GM23338 (cell line): Measurements from ENCODE around the gene SOX11. TPM values are rescaled to one million over a fixed set of nuclear protein-coding genes. Genes with fewer than 3 reads are reported as not detected.

Experiments used
- ATAC-seq: fragments of 200-7000 bp; cut with Tn5 transposase; 3 replicates; pipeline ENCODE4 v1.9.1; 2020
- DNase-seq: peaks from one replicate; pipeline ENCODE4 v3.0.0-alpha.2; 2015; ENCODE audit warnings: low spot score
- H2AFZ ChIP-seq: fragments of 200-600 bp; sonication (generic); 2 replicates; pipeline ENCODE4 v1.8.0; 2016; ENCODE audit warnings: antibody characterized with exemption, mild to moderate bottlenecking, moderate library complexity
- H3F3A ChIP-seq: fragments of 200-600 bp; sonication (generic); replicated peaks from 2 replicates; pipeline ENCODE4 v1.8.0; 2017; ENCODE audit warnings: antibody characterized with exemption, mixed run types, low read depth
- H3K27ac ChIP-seq: fragments of 200-600 bp; sonication (generic); 2 replicates; pipeline ENCODE4 v1.6.1; 2016; ENCODE audit warnings: low read depth
- H3K27me3 ChIP-seq: fragments of 200-600 bp; sonication (generic); 2 replicates; pipeline ENCODE4 v1.8.0; 2016; ENCODE audit warnings: mild to moderate bottlenecking, mixed run types, moderate library complexity; ENCODE audit not compliant: insufficient read depth
- H3K36me3 ChIP-seq: fragments of 200-600 bp; sonication (generic); 2 replicates; pipeline ENCODE4 v1.8.0; 2016; ENCODE audit warnings: mild to moderate bottlenecking; ENCODE audit not compliant: insufficient read depth
- H3K4me1 ChIP-seq: fragments of 200-600 bp; sonication (generic); 2 replicates; pipeline ENCODE4 v1.8.0; 2016; ENCODE audit warnings: mild to moderate bottlenecking, moderate library complexity; ENCODE audit not compliant: insufficient read depth
- H3K4me2 ChIP-seq: fragments of 200-600 bp; sonication (generic); 2 replicates; pipeline ENCODE4 v1.7.1; 2017; ENCODE audit warnings: mixed run types
- H3K4me3 ChIP-seq: fragments of 200-600 bp; sonication (generic); 2 replicates; pipeline ENCODE4 v1.6.1; 2016; ENCODE audit warnings: mixed run types
- H3K79me2 ChIP-seq: fragments of 200-600 bp; sonication (generic); replicated peaks from 2 replicates; pipeline ENCODE4 v1.8.0; 2017; ENCODE audit warnings: mild to moderate bottlenecking; ENCODE audit not compliant: insufficient read depth
- H3K9me2 ChIP-seq: fragments of 200-600 bp; sonication (generic); 2 replicates; pipeline ENCODE4 v1.8.0; 2017; ENCODE audit not compliant: insufficient read depth
- H4K20me1 ChIP-seq: fragments of 200-600 bp; sonication (generic); replicated peaks from 2 replicates; pipeline ENCODE4 v1.8.0; 2017; ENCODE audit warnings: mild to moderate bottlenecking; ENCODE audit not compliant: insufficient read depth
- H3K27ac Mint-ChIP-seq: 2 replicates; pipeline ENCODE4 v1.8.0; 2020; ENCODE audit warnings: inconsistent platforms, mild to moderate bottlenecking, moderate library complexity, mixed read lengths
- H3K27me3 Mint-ChIP-seq: 3 replicates; pipeline ENCODE4 v1.8.0; 2022; ENCODE audit warnings: low read depth, mild to moderate bottlenecking, moderate library complexity, mixed read lengths, inconsistent platforms; ENCODE audit not compliant: insufficient read depth, poor library complexity
- H3K36me3 Mint-ChIP-seq: 3 replicates; pipeline ENCODE4 v1.8.0; 2021; ENCODE audit warnings: low read depth, mild to moderate bottlenecking, inconsistent platforms, moderate library complexity, mixed read lengths
- H3K4me1 Mint-ChIP-seq: 3 replicates; pipeline ENCODE4 v1.8.0; 2020; ENCODE audit warnings: mild to moderate bottlenecking, inconsistent platforms, mixed read lengths
- H3K4me3 Mint-ChIP-seq: 3 replicates; pipeline ENCODE4 v1.8.0; 2021; ENCODE audit warnings: moderate library complexity, mild to moderate bottlenecking, inconsistent platforms, mixed read lengths
- H3K9me3 Mint-ChIP-seq: 3 replicates; pipeline ENCODE4 v1.8.0; 2020; ENCODE audit warnings: moderate library complexity, mild to moderate bottlenecking, inconsistent platforms, mixed read lengths
- ETS1 ChIP-seq: IDR thresholded peaks from 2 replicates; pipeline ENCODE4 v1.6.1; 2016; ENCODE audit warnings: antibody characterized with exemption
- POLR2AphosphoS5 ChIP-seq: IDR thresholded peaks from 2 replicates; pipeline ENCODE4 v1.6.1; 2016; ENCODE audit warnings: antibody characterized with exemption, low read depth
- ZNF331 ChIP-seq: fragments of 250-450 bp; sonication (Bioruptor Pico); IDR thresholded peaks from 2 replicates; pipeline ENCODE4 v1.5.0; 2020; ENCODE audit warnings: low read depth, mild to moderate bottlenecking, moderate library complexity
- polyA plus RNA-seq: library from polyadenylated mRNA; unstranded; fragments of >200 nt; fragmentation: Nextera tagmentation; extraction: Ambion mirVana; gene quantifications from 2 replicates; pipeline ENCODE4 v1.2.1, GENCODE V29; 2016
- total RNA-seq: library from RNA; depleted of rRNA; stranded (reverse); fragments of >200 nt; shearing (Covaris generic); gene quantifications from 2 replicates; pipeline ENCODE4 v1.2.3, GENCODE V29; 2014
- TF ChIP-seq, protein P1 (sequence below): fragments of 250-450 bp; sonication (Bioruptor Pico); IDR thresholded peaks from 2 replicates; pipeline ENCODE4 v1.5.0; 2020; ENCODE audit warnings: mild to moderate bottlenecking, moderate library complexity

The SOX11 gene
- total and polyA plus RNA-seq, 2 experiments from 2014 or later = 26.5 to 33.2 TPM

- TF ChIP-seq, protein P1, sequence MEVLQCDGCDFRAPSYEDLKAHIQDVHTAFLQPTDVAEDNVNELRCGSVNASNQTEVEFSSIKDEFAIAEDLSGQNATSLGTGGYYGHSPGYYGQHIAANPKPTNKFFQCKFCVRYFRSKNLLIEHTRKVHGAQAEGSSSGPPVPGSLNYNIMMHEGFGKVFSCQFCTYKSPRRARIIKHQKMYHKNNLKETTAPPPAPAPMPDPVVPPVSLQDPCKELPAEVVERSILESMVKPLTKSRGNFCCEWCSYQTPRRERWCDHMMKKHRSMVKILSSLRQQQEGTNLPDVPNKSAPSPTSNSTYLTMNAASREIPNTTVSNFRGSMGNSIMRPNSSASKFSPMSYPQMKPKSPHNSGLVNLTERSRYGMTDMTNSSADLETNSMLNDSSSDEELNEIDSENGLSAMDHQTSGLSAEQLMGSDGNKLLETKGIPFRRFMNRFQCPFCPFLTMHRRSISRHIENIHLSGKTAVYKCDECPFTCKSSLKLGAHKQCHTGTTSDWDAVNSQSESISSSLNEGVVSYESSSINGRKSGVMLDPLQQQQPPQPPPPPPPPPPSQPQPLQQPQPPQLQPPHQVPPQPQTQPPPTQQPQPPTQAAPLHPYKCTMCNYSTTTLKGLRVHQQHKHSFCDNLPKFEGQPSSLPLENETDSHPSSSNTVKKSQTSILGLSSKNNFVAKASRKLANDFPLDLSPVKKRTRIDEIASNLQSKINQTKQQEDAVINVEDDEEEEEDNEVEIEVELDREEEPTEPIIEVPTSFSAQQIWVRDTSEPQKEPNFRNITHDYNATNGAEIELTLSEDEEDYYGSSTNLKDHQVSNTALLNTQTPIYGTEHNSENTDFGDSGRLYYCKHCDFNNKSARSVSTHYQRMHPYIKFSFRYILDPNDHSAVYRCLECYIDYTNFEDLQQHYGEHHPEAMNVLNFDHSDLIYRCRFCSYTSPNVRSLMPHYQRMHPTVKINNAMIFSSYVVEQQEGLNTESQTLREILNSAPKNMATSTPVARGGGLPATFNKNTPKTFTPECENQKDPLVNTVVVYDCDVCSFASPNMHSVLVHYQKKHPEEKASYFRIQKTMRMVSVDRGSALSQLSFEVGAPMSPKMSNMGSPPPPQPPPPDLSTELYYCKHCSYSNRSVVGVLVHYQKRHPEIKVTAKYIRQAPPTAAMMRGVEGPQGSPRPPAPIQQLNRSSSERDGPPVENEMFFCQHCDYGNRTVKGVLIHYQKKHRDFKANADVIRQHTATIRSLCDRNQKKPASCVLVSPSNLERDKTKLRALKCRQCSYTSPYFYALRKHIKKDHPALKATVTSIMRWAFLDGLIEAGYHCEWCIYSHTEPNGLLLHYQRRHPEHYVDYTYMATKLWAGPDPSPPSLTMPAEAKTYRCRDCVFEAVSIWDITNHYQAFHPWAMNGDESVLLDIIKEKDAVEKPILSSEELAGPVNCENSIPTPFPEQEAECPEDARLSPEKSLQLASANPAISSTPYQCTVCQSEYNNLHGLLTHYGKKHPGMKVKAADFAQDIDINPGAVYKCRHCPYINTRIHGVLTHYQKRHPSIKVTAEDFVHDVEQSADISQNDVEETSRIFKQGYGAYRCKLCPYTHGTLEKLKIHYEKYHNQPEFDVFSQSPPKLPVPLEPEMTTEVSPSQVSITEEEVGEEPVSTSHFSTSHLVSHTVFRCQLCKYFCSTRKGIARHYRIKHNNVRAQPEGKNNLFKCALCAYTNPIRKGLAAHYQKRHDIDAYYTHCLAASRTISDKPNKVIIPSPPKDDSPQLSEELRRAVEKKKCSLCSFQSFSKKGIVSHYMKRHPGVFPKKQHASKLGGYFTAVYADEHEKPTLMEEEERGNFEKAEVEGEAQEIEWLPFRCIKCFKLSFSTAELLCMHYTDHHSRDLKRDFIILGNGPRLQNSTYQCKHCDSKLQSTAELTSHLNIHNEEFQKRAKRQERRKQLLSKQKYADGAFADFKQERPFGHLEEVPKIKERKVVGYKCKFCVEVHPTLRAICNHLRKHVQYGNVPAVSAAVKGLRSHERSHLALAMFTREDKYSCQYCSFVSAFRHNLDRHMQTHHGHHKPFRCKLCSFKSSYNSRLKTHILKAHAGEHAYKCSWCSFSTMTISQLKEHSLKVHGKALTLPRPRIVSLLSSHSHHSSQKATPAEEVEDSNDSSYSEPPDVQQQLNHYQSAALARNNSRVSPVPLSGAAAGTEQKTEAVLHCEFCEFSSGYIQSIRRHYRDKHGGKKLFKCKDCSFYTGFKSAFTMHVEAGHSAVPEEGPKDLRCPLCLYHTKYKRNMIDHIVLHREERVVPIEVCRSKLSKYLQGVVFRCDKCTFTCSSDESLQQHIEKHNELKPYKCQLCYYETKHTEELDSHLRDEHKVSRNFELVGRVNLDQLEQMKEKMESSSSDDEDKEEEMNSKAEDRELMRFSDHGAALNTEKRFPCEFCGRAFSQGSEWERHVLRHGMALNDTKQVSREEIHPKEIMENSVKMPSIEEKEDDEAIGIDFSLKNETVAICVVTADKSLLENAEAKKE (CRISPR knock-in tag) = no peak
Observed at GRCh38 chr2:5691221-5691984, 781 bp upstream of the SOX11 start (continued).

DNA sequence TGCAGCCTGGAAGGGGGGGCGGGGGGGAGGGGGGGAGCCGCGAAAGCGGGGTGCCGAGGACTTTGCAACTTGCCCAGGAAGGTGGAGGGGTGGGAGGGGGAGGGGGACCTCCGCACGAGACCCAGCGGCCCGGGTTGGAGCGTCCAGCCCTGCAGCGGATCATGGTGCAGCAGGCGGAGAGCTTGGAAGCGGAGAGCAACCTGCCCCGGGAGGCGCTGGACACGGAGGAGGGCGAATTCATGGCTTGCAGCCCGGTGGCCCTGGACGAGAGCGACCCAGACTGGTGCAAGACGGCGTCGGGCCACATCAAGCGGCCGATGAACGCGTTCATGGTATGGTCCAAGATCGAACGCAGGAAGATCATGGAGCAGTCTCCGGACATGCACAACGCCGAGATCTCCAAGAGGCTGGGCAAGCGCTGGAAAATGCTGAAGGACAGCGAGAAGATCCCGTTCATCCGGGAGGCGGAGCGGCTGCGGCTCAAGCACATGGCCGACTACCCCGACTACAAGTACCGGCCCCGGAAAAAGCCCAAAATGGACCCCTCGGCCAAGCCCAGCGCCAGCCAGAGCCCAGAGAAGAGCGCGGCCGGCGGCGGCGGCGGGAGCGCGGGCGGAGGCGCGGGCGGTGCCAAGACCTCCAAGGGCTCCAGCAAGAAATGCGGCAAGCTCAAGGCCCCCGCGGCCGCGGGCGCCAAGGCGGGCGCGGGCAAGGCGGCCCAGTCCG lies 540 bp downstream of the SOX11 start:
- peaks cover 45% of the 10 kb centered on the region for H3K27me3 ChIP-seq
- H3K79me2 ChIP-seq = peaks cover 38% of the 10 kb centered on the region

More for the DNA sequence above, 540 bp downstream of the SOX11 start:
- peak overlapping the region; percentile 96 for H3K4me2 ChIP-seq
- peak overlapping the region; percentile 94 for H3K4me3 Mint-ChIP-seq
- ATAC-seq (no peak), DNase-seq (peak; percentile 54)
- H2AFZ ChIP-seq = no peak overlapping the region
- 0 out of 2 replicates have a peak, but pooled peaks cover 4% of the 10 kb centered on the region for H3F3A ChIP-seq
- peaks cover 22% of the 10 kb centered on the region for H3K27me3 Mint-ChIP-seq
- H3K9me2 ChIP-seq = peaks cover under 1% of the 10 kb centered on the region; the same call in 1 of the 2 replicates
- peaks cover 15% of the 10 kb centered on the region for H3K4me1 ChIP-seq
- TF ChIP-seq, protein P1 (CRISPR knock-in tag) = no peak
- TF ChIP-seq ZNF331 (CRISPR knock-in tag) = no peak
- TF ChIP-seq POLR2AphosphoS5 = peak; percentile 17; the same call in 1 of the 2 replicates
- no peak for TF ChIP-seq ETS1
- H3K27ac Mint-ChIP-seq = peak overlapping the region; percentile 80
- peaks cover 21% of the 10 kb centered on the region for H4K20me1 ChIP-seq
- H3K4me3 ChIP-seq = peak overlapping the region; percentile 97
- peaks cover 18% of the 10 kb centered on the region for H3K36me3 Mint-ChIP-seq
- H3K27ac ChIP-seq = no peak overlapping the region
- peaks cover 15% of the 10 kb centered on the region for H3K4me1 Mint-ChIP-seq
- H3K9me3 Mint-ChIP-seq = peaks cover 11% of the 10 kb centered on the region
- no peaks in the 10 kb centered on the region for H3K36me3 ChIP-seq
